Measurements from ENCODE around the gene MEG3.

MEG3 gene

GRCh38 chr14:100875861-100876590 is 50.1 kb downstream of the MEG3 start:
- Histone ChIP-seq H3K27me3 (ENCODE audit: insufficient read depth, low read length) (no peaks in the 10 kb centered on the region), H2AFZ (ENCODE audit: low read depth, low read length) (no peak overlapping the region), H3K4me1 (ENCODE audit: insufficient read depth, low read length) (no peaks in the 10 kb centered on the region), H3K36me3 (ENCODE audit: insufficient read depth, low read length) (no peaks in the 10 kb centered on the region), H3K4me3 (ENCODE audit: low read length) (no peak overlapping the region), H3K9me3 (ENCODE audit: low read length) (no peaks in the 10 kb centered on the region)

- peaks cover 12% of the 10 kb centered on the region for H3K9me3 ChIP-seq (ENCODE audit: low read length)
- H2AFZ ChIP-seq (ENCODE audit: low read depth, low read length) = no peak overlapping the region
- no peaks in the 10 kb centered on the region for H3K36me3 ChIP-seq (ENCODE audit: insufficient read depth, low read length)
- H3K4me3 ChIP-seq (ENCODE audit: low read length) = no peak overlapping the region
- no peaks in the 10 kb centered on the region for H3K4me1 ChIP-seq (ENCODE audit: insufficient read depth, low read length)
- no peaks in the 10 kb centered on the region for H3K27me3 ChIP-seq (ENCODE audit: insufficient read depth, low read length)
Measured at GRCh38 chr14:100878271-100879146, 52.6 kb downstream of the MEG3 start.

GRCh38 chr14:100879194-100879593 is 53.3 kb downstream of the MEG3 start:
- H2AFZ ChIP-seq (ENCODE audit: low read depth, low read length) = no peak overlapping the region
- no peak overlapping the region for H3K4me3 ChIP-seq (ENCODE audit: low read length)
- no peaks in the 10 kb centered on the region for H3K36me3 ChIP-seq (ENCODE audit: insufficient read depth, low read length)
- H3K4me1 ChIP-seq (ENCODE audit: insufficient read depth, low read length) = no peaks in the 10 kb centered on the region
- no peaks in the 10 kb centered on the region for H3K27me3 ChIP-seq (ENCODE audit: insufficient read depth, low read length)
- peaks cover 13% of the 10 kb centered on the region for H3K9me3 ChIP-seq (ENCODE audit: low read length)

GRCh38 chr14:100879782-100880181 is 53.9 kb downstream of the MEG3 start:
- H3K9me3 ChIP-seq (ENCODE audit: low read length) = peaks cover 16% of the 10 kb centered on the region
- H3K4me3 ChIP-seq (ENCODE audit: low read length) = no peak overlapping the region
- no peak overlapping the region for H2AFZ ChIP-seq (ENCODE audit: low read depth, low read length)
- no peaks in the 10 kb centered on the region for H3K27me3 ChIP-seq (ENCODE audit: insufficient read depth, low read length)
- no peaks in the 10 kb centered on the region for H3K4me1 ChIP-seq (ENCODE audit: insufficient read depth, low read length)
- H3K36me3 ChIP-seq (ENCODE audit: insufficient read depth, low read length) = no peaks in the 10 kb centered on the region

GRCh38 chr14:100880271-100881101 is 54.6 kb downstream of the MEG3 start:
- Histone ChIP-seq H3K4me1 (ENCODE audit: insufficient read depth, low read length) (no peaks in the 10 kb centered on the region), H2AFZ (ENCODE audit: low read depth, low read length) (no peak overlapping the region), H3K27me3 (ENCODE audit: insufficient read depth, low read length) (no peaks in the 10 kb centered on the region), H3K36me3 (ENCODE audit: insufficient read depth, low read length) (no peaks in the 10 kb centered on the region), H3K9me3 (ENCODE audit: low read length) (peaks cover 16% of the 10 kb centered on the region), H3K4me3 (ENCODE audit: low read length) (no peak overlapping the region)

- no peak overlapping the region for H3K4me3 ChIP-seq (ENCODE audit: low read length)
- H3K36me3 ChIP-seq (ENCODE audit: insufficient read depth, low read length) = no peaks in the 10 kb centered on the region
- H3K9me3 ChIP-seq (ENCODE audit: low read length) = peaks cover 16% of the 10 kb centered on the region
Measured at GRCh38 chr14:100881211-100882025, 55.5 kb downstream of the MEG3 start.

GRCh38 chr14:100882026-100882967 is 56.4 kb downstream of the MEG3 start:
- no peaks in the 10 kb centered on the region for H3K36me3 ChIP-seq (ENCODE audit: insufficient read depth, low read length)
- H3K9me3 ChIP-seq (ENCODE audit: low read length) = peaks cover 16% of the 10 kb centered on the region
- no peaks in the 10 kb centered on the region for H3K27me3 ChIP-seq (ENCODE audit: insufficient read depth, low read length)
- no peak overlapping the region for H3K4me3 ChIP-seq (ENCODE audit: low read length)
- H2AFZ ChIP-seq (ENCODE audit: low read depth, low read length) = no peak overlapping the region
- H3K4me1 ChIP-seq (ENCODE audit: insufficient read depth, low read length) = peaks cover under 1% of the 10 kb centered on the region

More at GRCh38 chr14:100881211-100882025, 55.5 kb downstream of the MEG3 start:
- Histone ChIP-seq H3K27me3 (ENCODE audit: insufficient read depth, low read length) (no peaks in the 10 kb centered on the region), H3K4me1 (ENCODE audit: insufficient read depth, low read length) (no peaks in the 10 kb centered on the region), H2AFZ (ENCODE audit: low read depth, low read length) (no peak overlapping the region)

- Histone ChIP-seq H3K4me3 (ENCODE audit: low read length) (no peak overlapping the region), H3K9me3 (ENCODE audit: low read length) (peaks cover 16% of the 10 kb centered on the region), H3K4me1 (ENCODE audit: insufficient read depth, low read length) (peaks cover 9% of the 10 kb centered on the region), H2AFZ (ENCODE audit: low read depth, low read length) (no peak overlapping the region), H3K36me3 (ENCODE audit: insufficient read depth, low read length) (no peaks in the 10 kb centered on the region), H3K27me3 (ENCODE audit: insufficient read depth, low read length) (no peaks in the 10 kb centered on the region)
Measured at GRCh38 chr14:100882991-100883788, 57.3 kb downstream of the MEG3 start.

- Histone ChIP-seq H3K4me1 (ENCODE audit: insufficient read depth, low read length) (peaks cover 9% of the 10 kb centered on the region), H3K27me3 (ENCODE audit: insufficient read depth, low read length) (no peaks in the 10 kb centered on the region), H2AFZ (ENCODE audit: low read depth, low read length) (no peak overlapping the region), H3K9me3 (ENCODE audit: low read length) (peaks cover 16% of the 10 kb centered on the region), H3K4me3 (ENCODE audit: low read length) (no peak overlapping the region), H3K36me3 (ENCODE audit: insufficient read depth, low read length) (no peaks in the 10 kb centered on the region)
Measured at GRCh38 chr14:100883789-100884101, 57.8 kb downstream of the MEG3 start.

- Histone ChIP-seq H2AFZ (ENCODE audit: low read depth, low read length) (no peak overlapping the region), H3K27me3 (ENCODE audit: insufficient read depth, low read length) (no peaks in the 10 kb centered on the region), H3K4me1 (ENCODE audit: insufficient read depth, low read length) (peaks cover 9% of the 10 kb centered on the region), H3K36me3 (ENCODE audit: insufficient read depth, low read length) (no peaks in the 10 kb centered on the region), H3K9me3 (ENCODE audit: low read length) (peaks cover 16% of the 10 kb centered on the region), H3K4me3 (ENCODE audit: low read length) (no peak overlapping the region)
Measured at GRCh38 chr14:100884456-100884855, 58.5 kb downstream of the MEG3 start.

GRCh38 chr14:100885196-100885595 is 59.3 kb downstream of the MEG3 start:
- Histone ChIP-seq H3K4me3 (ENCODE audit: low read length) (no peak overlapping the region), H3K9me3 (ENCODE audit: low read length) (peaks cover 16% of the 10 kb centered on the region), H3K27me3 (ENCODE audit: insufficient read depth, low read length) (no peaks in the 10 kb centered on the region), H3K36me3 (ENCODE audit: insufficient read depth, low read length) (no peaks in the 10 kb centered on the region), H2AFZ (ENCODE audit: low read depth, low read length) (no peak overlapping the region), H3K4me1 (ENCODE audit: insufficient read depth, low read length) (peaks cover 9% of the 10 kb centered on the region)
